NCI-H345 treated with DMSO at 0.1 percent for 48 hours (cell line): Measurements from ENCODE around the gene KPNA5.
"Not testable (repeated sequence)": the region's sequence is repeated elsewhere in the genome, so short reads cannot be mapped to it uniquely, and the experiment has no call there.

Experiments
- DNase-seq: peaks from one replicate; lab custom pipeline; 2025; ENCODE audit not compliant: unreplicated experiment; lab: John Stamatoyannopoulos, UW

The KPNA5 gene

DNA sequence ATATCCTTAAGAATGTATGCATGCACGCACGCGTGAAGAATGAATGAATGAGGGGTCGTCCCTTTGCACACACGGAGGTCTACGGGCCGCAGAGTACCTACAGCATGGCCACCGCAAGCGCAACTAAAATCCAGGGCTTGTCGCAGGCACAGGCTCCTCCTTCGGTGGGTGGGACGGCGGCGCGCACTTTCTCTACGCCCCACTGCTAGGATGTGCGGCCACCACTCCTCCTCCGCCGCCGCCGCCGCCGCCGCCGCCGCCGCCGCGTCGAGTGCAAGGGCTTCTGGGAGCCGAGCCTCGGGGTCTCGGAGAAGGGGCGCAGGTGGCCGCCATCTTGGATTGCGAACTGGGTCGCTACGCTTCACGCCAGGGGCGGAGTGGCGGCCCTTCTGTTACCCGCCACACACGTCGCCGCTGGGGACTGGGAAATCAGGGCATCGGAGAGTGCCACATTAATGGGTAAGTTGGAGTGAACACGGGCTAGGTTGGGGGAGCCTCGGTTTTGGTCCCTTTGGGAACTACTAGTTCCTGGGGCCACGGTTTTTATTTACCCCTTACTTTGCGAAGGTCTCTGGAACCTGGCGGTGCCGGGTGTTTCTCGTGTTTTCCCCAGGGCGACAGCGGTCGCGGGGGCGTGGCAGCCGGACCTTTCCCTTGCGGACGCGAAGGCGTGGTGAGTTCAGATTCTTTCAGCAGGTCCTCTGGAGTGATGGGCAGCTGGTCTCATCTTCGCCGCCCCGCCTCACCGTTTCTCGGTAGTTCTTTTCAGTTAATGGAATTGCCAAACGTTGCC lies at the start of gene KPNA5:
TSS of gene KPNA5 (plus strand) at position 332 of the 793 bp plus-strand sequence. CDS start at position 456, 124 bp downstream.
- DNase-seq, result peak; percentile 88

DNA sequence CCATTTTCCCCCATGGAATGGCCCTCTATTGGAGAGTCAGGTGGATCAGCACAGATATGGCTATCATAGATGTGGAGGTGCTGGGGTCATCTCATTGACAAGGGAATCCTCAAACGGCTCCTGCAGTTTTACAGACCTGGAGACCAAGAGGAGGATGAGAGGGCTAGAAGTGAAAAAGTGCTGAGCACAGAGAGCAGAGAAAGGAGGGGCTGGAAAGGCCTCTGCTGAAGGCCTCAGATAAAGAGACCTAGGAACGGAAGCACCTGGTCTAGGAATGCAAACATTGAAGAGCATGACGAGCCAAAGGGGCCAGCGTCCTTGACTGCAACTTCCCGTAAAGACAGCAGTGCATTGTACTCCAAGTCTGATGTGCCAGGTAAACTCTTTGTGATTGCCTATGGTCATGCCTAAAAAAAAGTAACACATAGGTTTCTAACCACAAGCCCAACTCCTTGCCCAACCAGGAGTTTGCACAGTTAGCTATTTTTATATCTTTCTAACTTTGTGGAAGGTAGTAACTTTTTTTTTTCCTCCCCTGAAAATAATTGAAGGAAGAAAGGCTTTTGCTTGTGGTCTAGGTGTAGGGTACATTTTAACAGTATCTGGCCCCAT lies 49.5 kb upstream of the KPNA5 start:
- no peak for DNase-seq

- no peak for DNase-seq
Measured at GRCh38 chr6:116633685-116634084, 47.3 kb upstream of the KPNA5 start.

DNA sequence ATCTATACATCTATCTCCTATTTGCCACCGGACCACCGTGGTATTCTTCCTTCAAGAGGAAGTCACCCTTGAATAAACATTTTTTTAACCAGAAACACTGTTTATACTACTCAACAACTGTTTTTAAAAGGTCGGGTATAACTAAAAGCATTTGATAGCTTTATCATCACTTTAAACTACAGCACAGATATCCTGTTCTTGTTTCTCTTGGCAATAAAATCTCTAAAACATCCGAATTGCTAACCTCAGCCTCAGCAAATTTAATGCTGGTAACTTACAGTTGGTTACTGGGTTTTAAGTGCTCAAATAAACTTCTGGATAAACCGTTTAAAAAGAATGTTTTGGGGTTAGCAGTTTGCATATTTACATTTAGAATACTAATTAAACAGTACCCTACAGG lies 32.9 kb upstream of the KPNA5 start:
- DNase-seq, result no peak

DNA sequence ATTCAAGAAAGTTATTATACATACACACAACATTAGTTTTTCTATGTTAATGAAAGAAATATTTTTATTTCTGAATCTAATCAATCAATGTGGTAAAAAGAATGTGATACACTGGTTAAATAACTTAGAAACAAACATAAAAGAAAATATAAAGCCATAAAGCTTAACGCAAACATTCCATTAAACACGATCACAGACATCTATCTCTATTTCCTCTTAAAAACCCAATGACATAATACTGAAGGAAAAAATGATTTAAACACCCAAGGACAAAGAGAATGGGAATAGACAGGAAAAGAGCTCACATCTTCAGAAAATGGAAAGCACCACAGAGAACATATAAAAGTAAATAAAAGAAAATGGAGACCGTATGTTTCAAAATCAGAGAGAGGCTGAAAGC lies 31.9 kb upstream of the KPNA5 start:
- DNase-seq, result no peak

DNA sequence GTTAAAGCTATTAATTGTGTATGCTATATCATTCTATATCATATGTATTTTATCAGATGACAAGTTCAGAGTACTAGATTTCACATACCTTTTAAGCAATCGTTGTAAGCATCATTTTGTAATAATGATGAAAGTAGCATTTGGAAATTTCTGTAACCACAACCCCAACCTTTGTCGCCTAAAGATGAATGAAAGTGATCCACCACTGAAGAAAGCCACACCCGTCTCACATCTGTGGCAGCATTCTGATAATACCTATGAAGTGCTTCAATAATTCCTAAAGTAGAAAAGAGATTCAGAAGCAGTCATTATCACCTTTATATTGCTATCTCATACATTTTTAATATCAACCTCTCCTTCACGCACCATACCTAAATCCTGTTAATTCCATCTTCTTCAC lies 29.1 kb upstream of the KPNA5 start:
- DNase-seq, result no peak

DNA sequence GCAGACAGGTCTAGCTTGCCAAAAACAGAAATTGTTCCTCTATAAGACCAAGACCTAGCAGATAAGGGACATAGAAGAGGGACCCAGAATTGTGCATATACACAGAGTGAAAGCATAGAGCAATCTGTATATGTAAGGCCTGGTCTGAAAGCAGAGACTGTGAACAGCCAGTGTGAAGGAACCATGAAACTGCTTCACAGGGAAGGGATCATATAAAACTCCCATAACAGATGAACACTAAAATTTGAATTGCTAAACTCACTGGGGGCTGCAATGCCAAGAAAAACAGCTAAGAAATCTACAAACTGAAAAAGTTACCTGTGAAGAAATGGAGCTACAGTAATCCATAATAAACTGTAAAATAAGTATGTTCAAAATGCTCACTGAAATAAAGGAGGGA lies 19.4 kb upstream of the KPNA5 start:
- no peak for DNase-seq

- DNase-seq, result no peak
Measured at GRCh38 chr6:116662202-116662601, 18.8 kb upstream of the KPNA5 start.

- DNase-seq, result no peak
Measured at GRCh38 chr6:116663308-116663707, 17.7 kb upstream of the KPNA5 start.

DNA sequence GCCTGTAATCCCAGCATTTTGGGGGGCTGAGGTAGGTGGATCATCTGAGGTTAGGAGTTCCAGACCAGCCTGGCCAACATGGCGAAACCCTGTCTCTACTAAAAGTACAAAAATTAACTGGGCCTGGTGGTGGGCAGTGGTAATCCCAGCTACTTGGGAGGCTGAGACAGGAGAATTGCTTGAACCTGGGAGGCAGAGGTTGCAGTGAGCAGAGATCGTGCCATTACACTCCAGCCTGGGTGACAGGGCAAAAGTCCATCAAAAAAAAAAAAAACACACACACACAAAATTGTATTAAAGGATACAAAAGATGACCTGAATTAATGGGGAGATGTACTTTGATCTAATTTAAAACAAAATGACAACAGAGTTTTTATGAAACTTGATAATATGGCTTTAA lies 16.8 kb upstream of the KPNA5 start:
- DNase-seq, result not testable (repeated sequence)

- no peak for DNase-seq
Measured at GRCh38 chr6:116665464-116665863, 15.5 kb upstream of the KPNA5 start.

- no peak for DNase-seq
Measured at GRCh38 chr6:116666869-116667268, 14.1 kb upstream of the KPNA5 start.

DNA sequence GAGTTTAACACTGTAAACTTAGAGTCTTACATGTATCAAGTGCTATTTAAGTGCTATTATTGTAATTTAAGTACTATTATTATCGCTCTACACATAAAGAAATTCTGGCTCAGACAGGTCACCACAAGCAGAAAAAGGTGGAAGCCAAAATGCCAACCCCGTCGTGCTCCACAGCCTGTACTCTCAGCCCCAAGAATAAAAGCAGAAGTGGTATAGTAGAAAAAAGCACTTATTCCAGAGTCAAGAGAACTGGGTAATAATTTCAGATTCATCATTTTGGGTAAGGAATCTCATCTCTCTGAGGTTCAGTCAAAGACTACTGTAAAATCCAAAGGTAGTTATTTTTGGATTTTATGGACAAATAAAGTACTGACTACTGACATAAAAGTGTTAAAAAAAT lies 13.4 kb upstream of the KPNA5 start:
- no peak for DNase-seq

DNA sequence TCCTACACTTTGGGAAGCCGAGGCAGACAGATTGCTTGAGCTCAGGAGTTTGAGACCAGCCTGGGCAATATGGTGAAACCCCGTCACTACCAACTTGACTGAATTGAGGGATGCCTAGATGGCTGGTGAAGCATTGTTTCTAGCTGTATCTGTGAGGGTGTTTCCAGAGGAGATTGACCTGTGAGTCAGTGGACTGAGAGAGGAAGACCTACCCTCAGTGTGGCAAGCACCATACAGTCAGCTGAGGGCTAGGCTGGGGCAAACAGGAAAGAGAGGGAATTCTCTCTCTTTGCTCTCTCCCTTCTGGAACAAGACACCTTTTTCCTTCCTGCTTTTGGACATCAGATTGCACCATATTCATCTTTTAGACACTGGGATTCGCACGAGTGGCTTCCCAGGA lies 8.7 kb upstream of the KPNA5 start:
- no peak for DNase-seq

DNA sequence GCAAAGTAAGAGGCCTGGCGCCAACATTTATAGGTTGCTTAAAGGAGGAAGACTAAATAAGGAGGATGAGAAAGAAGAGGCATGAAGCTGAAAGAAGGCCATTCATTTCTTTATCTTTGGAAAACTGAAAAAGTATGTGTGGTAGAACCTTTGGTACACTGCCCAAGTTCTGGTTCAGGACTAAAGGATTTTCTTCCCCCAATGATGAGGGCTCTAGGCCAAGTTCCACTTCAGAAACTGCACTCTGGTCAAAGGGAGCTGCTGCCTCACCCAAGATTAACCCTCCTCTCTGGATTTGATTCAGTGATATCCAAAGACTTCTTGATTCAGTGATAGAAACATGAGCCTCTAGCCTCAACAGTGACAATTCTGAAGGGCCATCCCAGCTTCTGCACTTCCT lies 5.0 kb upstream of the KPNA5 start:
- DNase-seq, result no peak

GRCh38 chr6:116682334-116682712 lies 1.3 kb downstream of the KPNA5 start:
- DNase-seq, result no peak

GRCh38 chr6:116685437-116685993 lies 4.5 kb downstream of the KPNA5 start:
- no peak for DNase-seq

DNA sequence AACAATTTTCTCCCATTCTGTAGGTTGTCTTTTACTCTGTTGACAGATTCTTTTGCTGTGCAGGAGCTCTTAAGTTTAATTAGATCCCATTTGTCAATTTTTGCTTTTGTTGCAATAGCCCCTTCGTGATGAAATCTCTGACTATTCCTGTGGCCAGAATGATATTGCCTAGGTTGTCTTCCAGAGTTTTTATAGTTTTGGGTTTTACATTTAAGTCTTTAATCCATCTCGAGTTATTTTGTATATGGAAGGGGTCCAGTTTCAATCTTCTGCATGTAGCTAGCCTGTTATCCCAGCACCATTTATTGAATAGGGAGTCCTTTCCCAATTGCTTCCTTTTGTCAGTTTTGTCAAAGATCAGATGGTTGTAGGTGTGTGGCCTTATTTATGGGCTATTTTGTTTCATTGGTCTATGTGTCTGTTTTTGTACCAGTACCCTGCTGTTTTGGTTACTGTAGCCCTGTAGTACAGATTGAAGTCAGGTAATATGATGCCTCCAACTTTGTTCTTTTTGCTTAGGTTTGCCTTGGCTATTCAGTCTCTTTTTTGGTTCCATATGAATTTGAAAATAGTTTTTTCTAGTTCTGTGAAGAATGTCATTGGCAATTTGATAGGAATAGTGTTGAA lies 5.6 kb downstream of the KPNA5 start:
- DNase-seq, result not testable (repeated sequence)

GRCh38 chr6:116691154-116691553 lies 10.1 kb downstream of the KPNA5 start:
- DNase-seq, result no peak

DNA sequence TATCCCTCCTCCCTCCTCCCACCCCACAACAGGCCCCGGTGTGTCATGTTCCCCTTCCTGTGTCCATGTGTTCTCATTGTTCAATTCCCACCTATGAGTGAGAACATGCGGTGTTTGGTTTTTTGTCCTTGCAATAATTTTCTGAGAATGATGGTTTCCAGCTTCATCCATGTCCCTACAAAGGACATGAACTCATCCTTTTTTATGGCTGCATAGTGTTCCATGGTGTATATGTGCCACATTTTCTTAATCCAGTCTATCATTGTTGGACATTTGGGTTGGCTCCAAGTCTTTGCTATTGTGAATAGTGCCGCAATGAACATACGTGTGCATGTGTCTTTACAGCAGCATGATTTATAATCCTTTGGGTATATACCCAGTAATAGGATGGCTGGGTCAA lies 11.9 kb downstream of the KPNA5 start:
- not testable (repeated sequence) for DNase-seq

- DNase-seq, result not testable (repeated sequence)
Measured at GRCh38 chr6:116693275-116693674, 12.3 kb downstream of the KPNA5 start.

- no peak for DNase-seq
Measured at GRCh38 chr6:116695401-116695800, 14.4 kb downstream of the KPNA5 start.
